Sigmoid colon (tissue), 7 donors: ENCODE results near the gene NOVA2. TPM values are rescaled to one million over a fixed set of nuclear protein-coding genes. Genes with fewer than 3 reads are reported as not detected.
A peak's percentile ranks its signal among the peaks of the same experiment; 100 is the strongest.

Experiments
- DNase-seq: peaks from one replicate; pipeline ENCODE4 v3.0.0-alpha.2; 2019
- H3K27ac ChIP-seq, 4 donors: fragments of 200-600 bp; sonication (generic); one replicate each; pipeline ENCODE4 v1.5.1; 2016 to 2019; ENCODE audit warnings: mild to moderate bottlenecking in 1 of 4
- H3K27me3 ChIP-seq, 3 donors: fragments of 200-600 bp; sonication (generic); one replicate each; pipeline ENCODE4 v1.5.1; 2019; ENCODE audit warnings: mild to moderate bottlenecking in 1 of 3
- H3K36me3 ChIP-seq, 4 donors: fragments of 200-600 bp; sonication (generic); one replicate each; pipeline ENCODE4 v1.5.1; 2016 to 2019
- H3K4me1 ChIP-seq, 4 donors: fragments of 200-600 bp; sonication (generic); one replicate each; pipeline ENCODE4 v1.5.1; 2017 to 2019
- H3K4me3 ChIP-seq, 4 donors: fragments of 200-600 bp; sonication (generic); one replicate each; pipeline ENCODE4 v1.5.1; 2017 to 2019; ENCODE audit warnings: mild to moderate bottlenecking in 2 of 4, moderate library complexity in 1 of 4
- H3K9me3 ChIP-seq, 4 donors: fragments of 200-600 bp in 3 of 4; sonication (generic) in 3 of 4; one replicate each; pipeline versions ENCODE4 v1.5.1 to v1.6.1; 2013 to 2019
- CTCF ChIP-seq, 4 experiments: fragments of 450-650 bp in 3 of 4; fragments of 200-600 bp in 1 of 4; IDR thresholded peaks; one replicate each; pipeline ENCODE4 v1.5.1; 2016 to 2019; ENCODE audit warnings: antibody characterized with exemption in 4 of 4, mild to moderate bottlenecking in 3 of 4, moderate library complexity in 2 of 4
- EP300 ChIP-seq, 4 donors: sonication (generic); formaldehyde crosslinking; IDR thresholded peaks; one replicate each; pipeline ENCODE4 v1.6.1; 2017; ENCODE audit warnings: antibody characterized with exemption in 4 of 4
- POLR2A ChIP-seq, 2 donors: fragments of 450-650 bp; IDR thresholded peaks; one replicate each; pipeline ENCODE4 v1.6.1; 2016; ENCODE audit warnings: antibody characterized with exemption in 2 of 2, mild to moderate bottlenecking in 2 of 2, moderate library complexity in 2 of 2
- POLR2AphosphoS5 ChIP-seq, 4 donors: sonication (generic); formaldehyde crosslinking; IDR thresholded peaks; one replicate each; pipeline ENCODE4 v1.6.1; 2017; ENCODE audit warnings: antibody characterized with exemption in 4 of 4
- WGBS, 2 donors: extraction: QIAGEN DNeasy Blood & Tissue Kit; methylation state at CpG; one replicate each; pipeline ENCODE4 v1.1.7; 2013; 5-methylcytosine and 5-hydroxymethylcytosine counted together
- intact Hi-C: fragments of 100-400 bp; cut with DNase I; formaldehyde crosslinking; loops from one replicate; pipeline ENCODE4 v1.15.1; 2023
- polyA plus RNA-seq, 3 donors: library from polyadenylated mRNA; stranded (reverse); fragments of 200-250 nt; gene quantifications; one replicate each; pipeline ENCODE4 v1.2.3, GENCODE V29; 2013
- total RNA-seq, 4 donors: library from RNA; depleted of rRNA; stranded (reverse); fragments of >200 nt; gene quantifications; one replicate each; pipeline ENCODE4 v1.1.0, GENCODE V29; 2016
- donor health status: healthy with polysubstance abuse.
- donor health status: Bipolar disorder and iron deficiency.
- donor health status: healthy.

The NOVA2 gene
- total and polyA plus RNA-seq, 7 donors: 0.23 to 3.0 (median 0.68) TPM

GRCh38 chr19:45890877-45891276 lies 82.8 kb downstream of the NOVA2 start:
- 91 to 93% methylated on average over 17 of the region's 17 CpGs for WGBS, 2 donors
- Histone ChIP-seq H3K4me1 (peaks cover 0 to 8% (median 6%) of the 10 kb centered on the region in 4 donors), H3K9me3 (no peaks in the 10 kb centered on the region), H3K4me3 (no peak overlapping the region), H3K27me3 (no peaks in the 10 kb centered on the region), H3K36me3 (peaks cover 0 to 22% (median 12%) of the 10 kb centered on the region in 4 donors), H3K27ac (no peak overlapping the region)
- no peak for DNase-seq
- intact Hi-C loops: no loop called here
- TF ChIP-seq CTCF (IDR thresholded peaks at IDR 0.05): no peak
- no peak for TF ChIP-seq POLR2AphosphoS5 (IDR thresholded peaks at IDR 0.05)
- no peak for TF ChIP-seq POLR2A (IDR thresholded peaks at IDR 0.05)
- TF ChIP-seq EP300 (IDR thresholded peaks at IDR 0.05): no peak

GRCh38 chr19:45889210-45889885 lies 84.3 kb downstream of the NOVA2 start:
- WGBS, 2 donors: 74% methylated on average over 6 of the region's 6 CpGs
- Histone ChIP-seq H3K36me3 (peaks cover 6 to 14% (median 9%) of the 10 kb centered on the region in 4 donors), H3K4me3 (no peak overlapping the region), H3K9me3 (no peaks in the 10 kb centered on the region), H3K27me3 (no peaks in the 10 kb centered on the region), H3K4me1 (peaks cover 0 to 19% (median 18%) of the 10 kb centered on the region in 4 donors), H3K27ac (no peak overlapping the region)
- intact Hi-C loops: loop anchor here (5.0 kb wide), 1 partner anchor 108 kb away; the partner anchor contains the start of gene CCDC61
- no peak for DNase-seq
- TF ChIP-seq EP300 (IDR thresholded peaks at IDR 0.05) (no peak), POLR2AphosphoS5 (IDR thresholded peaks at IDR 0.05) (no peak), CTCF (IDR thresholded peaks at IDR 0.05) (no peak), POLR2A (IDR thresholded peaks at IDR 0.05) (no peak)

- Histone ChIP-seq H3K27me3 (no peaks in the 10 kb centered on the region), H3K27ac (peak overlapping the region; percentile 84 to 92 (median 89)), H3K36me3 (peaks cover 6 to 18% (median 13%) of the 10 kb centered on the region in 4 donors), H3K4me3 (peak overlapping the region; percentile 47 to 84 (median 68)), H3K9me3 (no peaks in the 10 kb centered on the region), H3K4me1 (peaks cover 0 to 40% (median 39%) of the 10 kb centered on the region in 4 donors)
- intact Hi-C loops: loop anchor here (2.0 to 5.0 kb wide), 2 partner anchors 16 to 110 kb away; partner anchors contain the start of genes CCDC61 and MYPOP
- no peak for DNase-seq
- 60 to 72% methylated on average over 10 of the region's 10 CpGs for WGBS, 2 donors
- no peak for TF ChIP-seq POLR2AphosphoS5 (IDR thresholded peaks at IDR 0.05)
- TF ChIP-seq EP300 (IDR thresholded peaks at IDR 0.05): no peak
- TF ChIP-seq POLR2A (IDR thresholded peaks at IDR 0.05): no peak
- no peak for TF ChIP-seq CTCF (IDR thresholded peaks at IDR 0.05)
These were observed 86.4 kb downstream of the NOVA2 start for GRCh38 chr19:45887200-45887710.

- H3K9me3 ChIP-seq: no peaks in the 10 kb centered on the region
- intact Hi-C loops: loop anchor here (1.0 to 5.0 kb wide), 3 partner anchors 16 to 111 kb away; partner anchors contain the start of genes CCDC61, MYPOP and SYMPK
These were observed 87.1 kb downstream of the NOVA2 start for GRCh38 chr19:45886427-45887199.

More at GRCh38 chr19:45886427-45887199, 87.1 kb downstream of the NOVA2 start:
- Histone ChIP-seq H3K36me3 (peaks cover 6 to 18% (median 13%) of the 10 kb centered on the region in 4 donors), H3K4me1 (peaks cover 0 to 45% (median 40%) of the 10 kb centered on the region in 4 donors), H3K4me3 (peak overlapping the region; percentile 47 to 84 (median 68)), H3K27ac (peak overlapping the region; percentile 84 to 92 (median 89)), H3K27me3 (no peaks in the 10 kb centered on the region)
- peak; percentile 97 for DNase-seq
- TF ChIP-seq POLR2A (IDR thresholded peaks at IDR 0.05) (peak; percentile 48 to 62), CTCF (IDR thresholded peaks at IDR 0.05) (no peak), EP300 (IDR thresholded peaks at IDR 0.05) (peak in 2 of 4 donors; percentile 25 to 66), POLR2AphosphoS5 (IDR thresholded peaks at IDR 0.05) (peak; percentile 86 to 94 (median 90))
- 1% methylated on average over 32 of the region's 32 CpGs for WGBS, 2 donors
